Glutamatergic neuron (in vitro differentiated cells): ENCODE data around the gene FSTL4. TPM values are rescaled to one million over a fixed set of nuclear protein-coding genes. Genes with fewer than 3 reads are reported as not detected.

ENCODE experiments used
- DNase-seq: peaks from one replicate; pipeline ENCODE4 v3.0.0; 2022
- H3K27ac Mint-ChIP-seq: one replicate; pipeline ENCODE4 v1.8.0; 2020; ENCODE audit warnings: mild to moderate bottlenecking, mixed read lengths, inconsistent platforms; ENCODE audit not compliant: unreplicated experiment
- H3K27me3 Mint-ChIP-seq: one replicate; pipeline ENCODE4 v1.8.0; 2020; ENCODE audit warnings: mild to moderate bottlenecking, moderate library complexity, mixed read lengths, inconsistent platforms; ENCODE audit not compliant: unreplicated experiment
- H3K36me3 Mint-ChIP-seq: one replicate; pipeline ENCODE4 v1.8.0; 2020; ENCODE audit warnings: mild to moderate bottlenecking, mixed read lengths, inconsistent platforms; ENCODE audit not compliant: unreplicated experiment
- H3K4me1 Mint-ChIP-seq: one replicate; pipeline ENCODE4 v1.8.0; 2020; ENCODE audit warnings: mild to moderate bottlenecking, low read depth, mixed read lengths, inconsistent platforms; ENCODE audit not compliant: unreplicated experiment
- H3K4me3 Mint-ChIP-seq: one replicate; pipeline ENCODE4 v1.8.0; 2020; ENCODE audit warnings: mild to moderate bottlenecking, mixed read lengths, inconsistent platforms; ENCODE audit not compliant: unreplicated experiment
- H3K9me3 Mint-ChIP-seq: one replicate; pipeline ENCODE4 v1.8.0; 2020; ENCODE audit warnings: mild to moderate bottlenecking, moderate library complexity, mixed read lengths, inconsistent platforms; ENCODE audit not compliant: unreplicated experiment
- total RNA-seq: library from RNA; stranded (reverse); fragmentation: NEBNext Ultra II Directional; extraction: Animal tissue kit (Norgen Biotek cat#: 25700); gene quantifications from one replicate; pipeline ENCODE4 v1.2.1, GENCODE V29; 2021; ENCODE audit not compliant: unreplicated experiment
- TF ChIP-seq, protein P1 (sequence below): fragments of 200-600 bp; sonication (generic); IDR thresholded peaks from one replicate; pipeline ENCODE4 v1.5.0; 2021; ENCODE audit not compliant: partially characterized antibody, unreplicated experiment

FSTL4 gene
- total RNA-seq, 1 donor from 2014 or later: 29.0 TPM

- Mint-ChIP-seq H3K4me3 (no peak overlapping the region), H3K4me1 (peaks cover 31% of the 10 kb centered on the region), H3K27ac (peak overlapping the region; percentile 64), H3K27me3 (peaks cover 8% of the 10 kb centered on the region), H3K36me3 (no peaks in the 10 kb centered on the region), H3K9me3 (peaks cover 2% of the 10 kb centered on the region)
- TF ChIP-seq, protein P1, sequence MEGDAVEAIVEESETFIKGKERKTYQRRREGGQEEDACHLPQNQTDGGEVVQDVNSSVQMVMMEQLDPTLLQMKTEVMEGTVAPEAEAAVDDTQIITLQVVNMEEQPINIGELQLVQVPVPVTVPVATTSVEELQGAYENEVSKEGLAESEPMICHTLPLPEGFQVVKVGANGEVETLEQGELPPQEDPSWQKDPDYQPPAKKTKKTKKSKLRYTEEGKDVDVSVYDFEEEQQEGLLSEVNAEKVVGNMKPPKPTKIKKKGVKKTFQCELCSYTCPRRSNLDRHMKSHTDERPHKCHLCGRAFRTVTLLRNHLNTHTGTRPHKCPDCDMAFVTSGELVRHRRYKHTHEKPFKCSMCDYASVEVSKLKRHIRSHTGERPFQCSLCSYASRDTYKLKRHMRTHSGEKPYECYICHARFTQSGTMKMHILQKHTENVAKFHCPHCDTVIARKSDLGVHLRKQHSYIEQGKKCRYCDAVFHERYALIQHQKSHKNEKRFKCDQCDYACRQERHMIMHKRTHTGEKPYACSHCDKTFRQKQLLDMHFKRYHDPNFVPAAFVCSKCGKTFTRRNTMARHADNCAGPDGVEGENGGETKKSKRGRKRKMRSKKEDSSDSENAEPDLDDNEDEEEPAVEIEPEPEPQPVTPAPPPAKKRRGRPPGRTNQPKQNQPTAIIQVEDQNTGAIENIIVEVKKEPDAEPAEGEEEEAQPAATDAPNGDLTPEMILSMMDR: no peak
- no peak for DNase-seq
Measured at GRCh38 chr5:133458435-133458834, 153.9 kb downstream of the FSTL4 start.

- Mint-ChIP-seq H3K9me3 (peaks cover 2% of the 10 kb centered on the region), H3K27ac (peak overlapping the region; percentile 12), H3K27me3 (peaks cover 4% of the 10 kb centered on the region), H3K4me1 (peaks cover 31% of the 10 kb centered on the region), H3K36me3 (no peaks in the 10 kb centered on the region), H3K4me3 (peak overlapping the region; percentile 19)
- TF ChIP-seq, protein P1: no peak
- no peak for DNase-seq
Measured at GRCh38 chr5:133457439-133458355, 154.6 kb downstream of the FSTL4 start.

GRCh38 chr5:133456933-133457402 lies 155.4 kb downstream of the FSTL4 start:
- Mint-ChIP-seq H3K4me3 (no peak overlapping the region), H3K36me3 (no peaks in the 10 kb centered on the region), H3K27me3 (peaks cover 4% of the 10 kb centered on the region), H3K27ac (no peak overlapping the region), H3K4me1 (peaks cover 31% of the 10 kb centered on the region), H3K9me3 (peaks cover 2% of the 10 kb centered on the region)
- TF ChIP-seq, protein P1: no peak
- no peak for DNase-seq

- Mint-ChIP-seq H3K27ac (no peak overlapping the region), H3K4me1 (peaks cover 38% of the 10 kb centered on the region)
Measured at GRCh38 chr5:133455676-133456075, 156.7 kb downstream of the FSTL4 start.

DNA sequence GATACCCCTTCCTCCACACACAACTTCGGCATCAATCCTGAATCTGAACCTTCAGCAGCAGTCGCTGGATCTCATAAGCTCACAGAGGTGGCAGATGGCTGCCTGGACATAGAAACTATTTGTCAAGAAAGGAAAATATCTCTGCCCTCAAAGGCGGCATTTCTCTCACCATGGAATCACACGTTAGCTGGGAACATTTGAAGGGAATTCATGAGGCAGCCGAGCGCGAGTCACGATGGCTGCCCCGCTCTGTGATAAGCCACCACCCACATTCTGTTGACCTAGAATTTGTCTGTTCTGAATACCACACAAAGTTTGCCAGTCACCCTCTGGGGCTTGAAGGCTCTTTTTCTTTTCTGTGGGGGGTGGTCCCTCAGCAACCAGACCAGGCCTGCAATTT lies 157.9 kb downstream of the FSTL4 start:
- Mint-ChIP-seq H3K27me3 (peaks cover 6% of the 10 kb centered on the region), H3K27ac (no peak overlapping the region), H3K36me3 (no peaks in the 10 kb centered on the region), H3K4me3 (no peak overlapping the region), H3K9me3 (peaks cover 5% of the 10 kb centered on the region), H3K4me1 (peaks cover 43% of the 10 kb centered on the region)
- TF ChIP-seq, protein P1: no peak
- DNase-seq: no peak

More at GRCh38 chr5:133455676-133456075, 156.7 kb downstream of the FSTL4 start:
- Mint-ChIP-seq H3K9me3 (peaks cover 5% of the 10 kb centered on the region), H3K27me3 (peaks cover 4% of the 10 kb centered on the region), H3K4me3 (no peak overlapping the region), H3K36me3 (no peaks in the 10 kb centered on the region)
- no peak for DNase-seq
- TF ChIP-seq, protein P1: no peak
